HG03469 (cell line): ENCODE data around the gene TRPM6.
A peak's percentile ranks its signal among the peaks of the same experiment; 100 is the strongest.

Experiments used
- ATAC-seq: cut with Tn5 transposase; IDR thresholded peaks from one replicate; pipeline ENCODE4 v1.9.1; 2021; ENCODE audit warnings: mild to moderate bottlenecking, moderate library complexity, moderate number of reproducible peaks; ENCODE audit not compliant: unreplicated experiment

TRPM6 gene

GRCh38 chr9:74721696-74722660 is 165.7 kb downstream of the TRPM6 start:
- ATAC-seq = no peak

- ATAC-seq = no peak
Measured at GRCh38 chr9:74719306-74719705, 168.4 kb downstream of the TRPM6 start.

GRCh38 chr9:74718709-74719108 is 169.0 kb downstream of the TRPM6 start:
- no peak for ATAC-seq

- ATAC-seq = no peak
Measured at GRCh38 chr9:74711341-74711740, 176.4 kb downstream of the TRPM6 start.

- ATAC-seq = peak; percentile 62
Measured at GRCh38 chr9:74697535-74697934, 190.2 kb downstream of the TRPM6 start.

- no peak for ATAC-seq
Measured at GRCh38 chr9:74696520-74696919, 191.2 kb downstream of the TRPM6 start.

GRCh38 chr9:74691058-74691457 is 196.7 kb downstream of the TRPM6 start:
- ATAC-seq = no peak

DNA sequence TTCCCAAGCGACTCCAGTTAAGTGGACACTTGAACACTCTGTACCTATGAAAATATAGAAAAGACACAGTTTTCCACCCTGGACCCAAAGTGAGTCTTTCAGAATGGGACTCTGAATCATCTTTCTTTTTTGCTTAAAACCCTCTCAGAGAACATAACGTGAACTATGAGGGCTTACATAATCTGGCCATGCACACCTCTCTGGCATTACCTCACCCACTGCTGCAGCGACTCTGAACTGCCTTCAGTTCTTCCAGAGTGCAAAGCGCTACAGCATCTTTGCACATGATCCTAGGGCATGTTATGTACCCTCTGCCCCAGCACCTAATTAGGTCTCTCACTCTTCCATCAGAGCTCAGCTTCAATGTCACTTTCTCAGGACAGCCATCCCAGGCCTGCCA is 204.4 kb downstream of the TRPM6 start:
- ATAC-seq = no peak

- ATAC-seq = no peak
Measured at GRCh38 chr9:74681906-74682305, 205.8 kb downstream of the TRPM6 start.

GRCh38 chr9:74674077-74674476 is 213.6 kb downstream of the TRPM6 start:
- no peak for ATAC-seq
